Activated CD4-positive, alpha-beta T cell treated with anti-CD3 and anti-CD28 coated beads for 36 hours (primary cell): ENCODE results near the gene ABCC1. TPM values are rescaled to one million over a fixed set of nuclear protein-coding genes. Genes with fewer than 3 reads are reported as not detected.

ENCODE experiments used
- ATAC-seq: fragments of 200-7000 bp; cut with Tn5 transposase; one replicate; pipeline ENCODE4 v1.10.0; 2021; ENCODE audit warnings: mild to moderate bottlenecking, moderate library complexity
- CTCF ChIA-PET: fragments of 350-600 bp; sonication (Branson Sonifier 250); formaldehyde crosslinking; loops from one replicate; lab custom pipeline; 2021; ENCODE audit warnings: antibody characterized with exemption; lab: Charles Lee
- POLR2A ChIA-PET: fragments of 350-600 bp; sonication (Branson Sonifier 250); formaldehyde crosslinking; loops from one replicate; lab custom pipeline; 2021; ENCODE audit warnings: antibody characterized with exemption, inconsistent platforms; lab: Charles Lee
- DNase-seq: peaks from one replicate; pipeline ENCODE4 v3.0.0-alpha.2; 2020
- H3K27ac Mint-ChIP-seq: one replicate; pipeline ENCODE4 v1.8.0; 2021; ENCODE audit warnings: mixed read lengths
- H3K27me3 Mint-ChIP-seq: one replicate; pipeline ENCODE4 v1.8.0; 2021; ENCODE audit warnings: mixed read lengths
- H3K36me3 Mint-ChIP-seq: one replicate; pipeline ENCODE4 v1.8.0; 2021; ENCODE audit warnings: low read depth, mixed read lengths
- H3K4me1 Mint-ChIP-seq: one replicate; pipeline ENCODE4 v1.8.0; 2021; ENCODE audit warnings: mixed read lengths
- H3K4me3 Mint-ChIP-seq: one replicate; pipeline ENCODE4 v1.8.0; 2021; ENCODE audit warnings: mild to moderate bottlenecking, moderate library complexity, mixed read lengths
- H3K9me3 Mint-ChIP-seq: one replicate; pipeline ENCODE4 v1.8.0; 2021; ENCODE audit warnings: low read depth, mixed read lengths
- intact Hi-C, 2 experiments: fragments of 100-400 bp; cut with DNase I in 1 of 2; cut with micrococcal nuclease in 1 of 2; formaldehyde crosslinking; loops; one replicate each; pipeline versions ENCODE4 v1.14.2 to v1.15.1; 2022 to 2024; cut with DNase I, micrococcal nuclease
- total RNA-seq, 2 experiments: library from RNA; stranded (reverse); gene quantifications; one replicate each; pipeline ENCODE4 v1.2.3, GENCODE V29; 2021

Gene ABCC1
- total RNA-seq: 10 to 100 TPM; 57.8 to 65.1 TPM

DNA sequence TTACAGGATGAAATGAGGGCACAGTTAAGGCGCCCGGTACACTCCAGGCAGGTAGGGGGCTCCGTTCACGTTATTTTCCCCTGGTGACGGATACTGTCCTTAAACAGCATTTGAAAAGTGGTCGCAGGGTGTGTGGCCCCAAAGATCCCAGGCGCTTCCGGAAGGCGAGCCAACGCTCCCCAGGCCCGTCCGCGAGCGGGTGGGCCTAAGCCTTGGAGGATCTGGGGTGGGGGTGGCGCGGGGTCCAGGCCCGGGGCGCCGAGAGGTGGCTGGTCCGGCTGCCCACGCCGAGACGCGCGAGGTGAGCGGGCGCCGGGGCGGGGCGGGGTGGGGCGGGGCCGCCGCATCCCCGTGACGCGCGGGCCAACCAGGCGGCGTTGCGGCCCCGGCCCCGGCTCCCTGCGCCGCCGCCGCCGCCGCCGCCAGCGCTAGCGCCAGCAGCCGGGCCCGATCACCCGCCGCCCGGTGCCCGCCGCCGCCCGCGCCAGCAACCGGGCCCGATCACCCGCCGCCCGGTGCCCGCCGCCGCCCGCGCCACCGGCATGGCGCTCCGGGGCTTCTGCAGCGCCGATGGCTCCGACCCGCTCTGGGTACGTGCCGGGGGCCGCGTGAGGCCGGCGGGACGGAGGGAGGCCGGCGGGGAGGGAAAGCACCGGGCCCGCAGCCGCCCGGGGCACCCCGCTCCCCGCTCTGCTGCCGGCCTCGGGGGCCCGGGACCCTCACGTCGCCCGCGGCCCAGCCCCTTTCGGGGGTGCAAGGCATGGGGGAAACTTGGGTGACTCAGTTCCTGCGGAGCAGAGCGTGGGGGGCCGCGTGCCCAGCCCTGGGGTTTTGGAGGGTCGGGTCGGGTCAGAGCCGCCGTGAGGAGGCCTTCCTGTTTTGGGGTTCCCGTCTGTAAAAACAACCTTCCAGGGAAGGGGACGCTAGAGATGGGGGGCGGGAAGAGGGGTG lies at the start of gene ABCC1:
Gene ABCC1 (plus strand): TSS at position 407 of the 951 bp plus-strand sequence. CDS start 136 bp downstream, at position 543.
- ATAC-seq (peak; percentile 69), DNase-seq (peak; percentile 73)
- POLR2A ChIA-PET: interaction anchor here (0.6 to 1.5 kb wide), 5 partner anchors 11 to 1315 kb away, joined by 3 to 9 read pairs (median 5); partner anchors contain the start of gene CEP20
- CTCF ChIA-PET: no interaction called here
- intact Hi-C loops: loop anchor here (1.0 to 10.0 kb wide), 5 partner anchors 12 to 1315 kb away; partner anchors contain the start of genes CEP20 (in 2 of the 2), BFAR (in 1 of the 2) and PARN (in 1 of the 2)
- Mint-ChIP-seq H3K4me1 (peaks cover 51% of the 10 kb centered on the region), H3K36me3 (peaks cover 28% of the 10 kb centered on the region), H3K4me3 (peak within 1 kb of the TSS; percentile 95), H3K27me3 (no peaks in the 10 kb centered on the region), H3K27ac (peak within 1 kb of the TSS; percentile 100), H3K9me3 (no peaks in the 10 kb centered on the region)

- ChIA-PET CTCF (interaction anchor here (1.3 kb wide), 1 partner anchor 10 kb away, joined by 4 read pairs; no protein-coding TSS in a partner anchor), POLR2A (no interaction called here)
- ATAC-seq (no peak), DNase-seq (no peak)
- intact Hi-C loops: no loop called here
- Mint-ChIP-seq H3K4me3 (no peak overlapping the region), H3K36me3 (no peaks in the 10 kb centered on the region), H3K27ac (no peak overlapping the region), H3K9me3 (no peaks in the 10 kb centered on the region), H3K27me3 (no peaks in the 10 kb centered on the region), H3K4me1 (peaks cover 24% of the 10 kb centered on the region)
Observed at GRCh38 chr16:15900357-15900756, 49.1 kb upstream of the ABCC1 start.

DNA sequence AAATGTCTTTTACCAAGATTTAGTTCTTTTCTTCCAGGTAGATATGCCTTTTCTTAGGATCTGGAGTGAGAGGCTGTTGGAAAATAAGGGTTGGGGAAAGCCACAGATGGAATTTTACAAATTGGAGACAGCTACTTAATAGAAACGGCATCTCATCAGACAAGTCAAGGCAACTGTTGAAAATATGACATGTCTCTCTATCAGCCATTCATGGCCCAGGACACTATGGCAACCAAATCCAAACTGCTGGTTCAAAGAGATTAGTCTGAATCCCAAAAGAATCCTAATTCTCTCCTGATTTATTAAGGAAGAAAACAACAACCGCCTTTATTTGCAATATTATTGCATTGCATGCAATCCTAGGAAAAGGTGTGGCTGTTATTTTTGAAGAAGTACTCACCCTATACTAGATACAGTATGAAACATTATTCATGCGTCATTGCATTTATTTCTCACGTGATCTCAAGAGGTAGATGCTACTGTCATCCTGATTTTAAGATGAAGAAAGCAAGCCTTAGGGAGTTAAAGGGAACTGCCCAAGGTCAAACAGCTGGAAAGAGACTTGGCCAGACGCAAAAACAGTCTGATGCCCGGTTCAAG lies 48.4 kb upstream of the ABCC1 start:
- POLR2A ChIA-PET: no interaction called here
- Mint-ChIP-seq H3K9me3 (no peaks in the 10 kb centered on the region), H3K4me1 (peaks cover 24% of the 10 kb centered on the region), H3K27me3 (no peaks in the 10 kb centered on the region), H3K36me3 (no peaks in the 10 kb centered on the region), H3K4me3 (no peak overlapping the region), H3K27ac (no peak overlapping the region)
- intact Hi-C loops: no loop called here
- CTCF ChIA-PET: no interaction called here
- ATAC-seq (no peak), DNase-seq (no peak)

DNA sequence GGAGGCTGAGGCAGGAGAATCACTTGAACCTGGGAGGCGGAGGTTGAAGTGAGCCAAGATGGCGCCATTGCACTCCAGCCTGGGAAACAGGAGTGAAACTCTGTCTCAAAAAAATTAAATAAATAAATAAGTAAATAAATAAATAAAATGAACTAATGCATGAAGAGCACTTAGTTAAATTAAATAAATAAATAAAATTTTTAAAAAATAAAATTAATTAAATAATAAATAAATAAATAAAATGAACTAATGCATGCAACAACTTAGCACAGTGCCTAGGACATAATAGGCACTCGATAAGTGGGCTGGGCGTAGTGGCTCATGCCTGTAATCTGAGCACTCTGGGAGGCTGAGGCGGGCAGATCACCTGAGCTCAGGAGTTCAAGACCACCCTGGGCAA lies 45.5 kb upstream of the ABCC1 start:
- Mint-ChIP-seq H3K9me3 (peaks cover 2% of the 10 kb centered on the region), H3K27me3 (no peaks in the 10 kb centered on the region), H3K4me1 (peaks cover 9% of the 10 kb centered on the region), H3K36me3 (no peaks in the 10 kb centered on the region), H3K4me3 (no peak overlapping the region), H3K27ac (no peak overlapping the region)
- CTCF ChIA-PET: no interaction called here
- no peak for DNase-seq
- POLR2A ChIA-PET: no interaction called here
- intact Hi-C loops: no loop called here
- no peak for ATAC-seq

DNA sequence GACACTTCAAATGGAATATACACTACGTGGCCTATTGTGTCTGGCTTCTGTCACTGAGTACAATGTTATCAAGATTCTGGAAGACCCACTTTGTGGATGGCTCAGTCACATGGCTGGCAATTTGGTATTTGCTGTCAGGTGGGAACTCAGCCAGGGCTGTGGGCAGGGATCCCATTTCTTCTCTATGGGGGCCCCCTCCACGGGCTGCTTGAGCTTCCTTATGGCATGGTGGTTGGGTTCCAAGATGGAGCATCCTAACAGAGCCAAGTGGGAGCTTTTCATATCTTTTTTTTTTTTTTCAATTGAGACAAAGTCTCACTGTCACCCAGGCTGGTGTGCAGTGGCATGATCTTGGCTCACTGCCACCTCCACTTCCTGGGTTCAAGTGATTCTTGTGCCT lies 43.0 kb upstream of the ABCC1 start:
- Mint-ChIP-seq H3K27ac (no peak overlapping the region), H3K4me1 (peaks cover 3% of the 10 kb centered on the region), H3K9me3 (peaks cover 2% of the 10 kb centered on the region), H3K36me3 (no peaks in the 10 kb centered on the region), H3K4me3 (no peak overlapping the region), H3K27me3 (no peaks in the 10 kb centered on the region)
- ChIA-PET CTCF (interaction anchor here (0.6 kb wide), 1 partner anchor 861 kb away, joined by 3 read pairs; no protein-coding TSS in a partner anchor), POLR2A (no interaction called here)
- DNase-seq: no peak
- no peak for ATAC-seq
- intact Hi-C loops: no loop called here

- peak; percentile 50 for DNase-seq
- peak; percentile 96 for ATAC-seq
- H3K36me3 Mint-ChIP-seq: no peaks in the 10 kb centered on the region
- CTCF ChIA-PET: interaction anchor here (0.5 kb wide), 1 partner anchor 106 kb away, joined by 5 read pairs; no protein-coding TSS in a partner anchor
- no peak overlapping the region for H3K27ac Mint-ChIP-seq
- no peaks in the 10 kb centered on the region for H3K27me3 Mint-ChIP-seq
- intact Hi-C loops: no loop called here
- POLR2A ChIA-PET: no interaction called here
- H3K4me1 Mint-ChIP-seq: peaks cover 10% of the 10 kb centered on the region
- H3K9me3 Mint-ChIP-seq: peaks cover 2% of the 10 kb centered on the region
- H3K4me3 Mint-ChIP-seq: no peak overlapping the region
Observed at GRCh38 chr16:15907863-15908478, 41.4 kb upstream of the ABCC1 start.

DNA sequence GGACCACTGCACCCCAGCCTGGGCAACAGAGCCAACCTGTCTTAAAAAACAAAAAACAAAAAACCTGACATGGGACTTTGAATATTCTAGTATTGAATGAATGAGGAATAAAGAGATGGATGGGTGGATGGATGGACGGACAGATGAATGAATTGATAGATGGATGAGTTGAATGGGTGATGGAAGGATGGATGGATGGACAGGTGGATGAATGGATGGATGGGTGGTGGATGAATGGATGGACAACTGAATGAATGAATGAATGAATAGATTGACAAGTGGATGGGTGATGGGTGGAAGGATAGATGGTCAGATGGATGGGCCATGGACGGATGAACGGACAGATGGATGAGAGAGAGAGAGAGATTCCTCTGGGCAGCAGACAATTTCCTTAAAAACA lies 38.2 kb upstream of the ABCC1 start:
- Mint-ChIP-seq H3K4me1 (peaks cover 13% of the 10 kb centered on the region), H3K9me3 (peaks cover 1% of the 10 kb centered on the region), H3K27ac (peak overlapping the region; percentile 45), H3K36me3 (no peaks in the 10 kb centered on the region), H3K4me3 (no peak overlapping the region), H3K27me3 (no peaks in the 10 kb centered on the region)
- no peak for ATAC-seq
- ChIA-PET CTCF (no interaction called here), POLR2A (no interaction called here)
- intact Hi-C loops: no loop called here
- no peak for DNase-seq

- no peaks in the 10 kb centered on the region for H3K9me3 Mint-ChIP-seq
- H3K4me3 Mint-ChIP-seq: no peak overlapping the region
- ChIA-PET POLR2A (no interaction called here), CTCF (no interaction called here)
- intact Hi-C loops: no loop called here
- H3K4me1 Mint-ChIP-seq: peaks cover 13% of the 10 kb centered on the region
- H3K27ac Mint-ChIP-seq: peak overlapping the region; percentile 55
- H3K27me3 Mint-ChIP-seq: no peaks in the 10 kb centered on the region
- ATAC-seq (no peak), DNase-seq (no peak)
- no peaks in the 10 kb centered on the region for H3K36me3 Mint-ChIP-seq
Observed at GRCh38 chr16:15913046-15913698, 36.2 kb upstream of the ABCC1 start.

- intact Hi-C loops: loop anchor here in 1 of 2 experiments (5.0 kb wide), 1 partner anchor 43 kb away; no protein-coding TSS in a partner anchor
- no peak for DNase-seq
- Mint-ChIP-seq H3K4me3 (no peak overlapping the region), H3K36me3 (no peaks in the 10 kb centered on the region), H3K4me1 (peaks cover 13% of the 10 kb centered on the region), H3K9me3 (no peaks in the 10 kb centered on the region), H3K27me3 (no peaks in the 10 kb centered on the region), H3K27ac (no peak overlapping the region)
- CTCF ChIA-PET: no interaction called here
- ATAC-seq: peak; percentile 23
- POLR2A ChIA-PET: no interaction called here
Observed at GRCh38 chr16:15915555-15916081, 33.8 kb upstream of the ABCC1 start.

- POLR2A ChIA-PET: no interaction called here
Observed at GRCh38 chr16:15916323-15916722, 33.1 kb upstream of the ABCC1 start.

More at GRCh38 chr16:15916323-15916722, 33.1 kb upstream of the ABCC1 start:
- no peaks in the 10 kb centered on the region for H3K27me3 Mint-ChIP-seq
- intact Hi-C loops: loop anchor here in 1 of 2 experiments (5.0 kb wide), 1 partner anchor 44 kb away; no protein-coding TSS in a partner anchor
- no peak overlapping the region for H3K4me3 Mint-ChIP-seq
- H3K36me3 Mint-ChIP-seq: no peaks in the 10 kb centered on the region
- DNase-seq: no peak
- no peaks in the 10 kb centered on the region for H3K9me3 Mint-ChIP-seq
- no peak overlapping the region for H3K27ac Mint-ChIP-seq
- CTCF ChIA-PET: no interaction called here
- peaks cover 11% of the 10 kb centered on the region for H3K4me1 Mint-ChIP-seq
- ATAC-seq: no peak
